H1 (cell line): Measurements from ENCODE around the gene SBF2.

Source experiments
- CBX8 ChIP-seq: fragments of 300-800, 300-1000 bp; sonication (generic); IDR thresholded peaks from 2 replicates; pipeline ENCODE4 v1.7.1; 2016; ENCODE audit warnings: low read depth, low read length, borderline replicate concordance
- EZH2 ChIP-seq: fragments of 200-600 bp; sonication (generic); IDR thresholded peaks from 2 replicates; pipeline ENCODE4 v1.7.1; 2012; ENCODE audit warnings: low read depth, mild to moderate bottlenecking, moderate library complexity, low read length, inconsistent platforms; ENCODE audit not compliant: severe bottlenecking
- GTF2F1 ChIP-seq: IDR thresholded peaks from 2 replicates; pipeline ENCODE4 v1.6.1; 2012; ENCODE audit warnings: low read depth, low read length, improper control_type of control experiment, borderline replicate concordance
- HDAC6 ChIP-seq: IDR thresholded peaks from one replicate; pipeline ENCODE4 v1.7.1; 2012; ENCODE audit warnings: low read depth, mild to moderate bottlenecking, inconsistent platforms, low read length, moderate library complexity
- JUND ChIP-seq: IDR thresholded peaks from 2 replicates; pipeline ENCODE4 v1.6.1; 2011; ENCODE audit warnings: mild to moderate bottlenecking, improper control_type of control experiment, low read length
- POLR2A ChIP-seq, 2 experiments: IDR thresholded peaks; 1 replicate in 1 of 2; 2 replicates in 1 of 2; pipeline ENCODE4 v1.6.1; 2011; ENCODE audit warnings: low read depth in 2 of 2, low read length in 2 of 2, mild to moderate bottlenecking in 2 of 2; ENCODE audit errors: control extremely low read depth in 1 of 2
- POLR2AphosphoS5 ChIP-seq: IDR thresholded peaks from 2 replicates; pipeline ENCODE4 v1.6.1; 2011; ENCODE audit warnings: low read depth, low read length
- RAD21 ChIP-seq, 2 experiments: IDR thresholded peaks in 1 of 2; conservative IDR thresholded peaks in 1 of 2; 2 replicates each; pipeline ENCODE4 v1.6.1; 2011; ENCODE audit warnings: low read depth in 2 of 2, low read length in 2 of 2, improper control_type of control experiment in 1 of 2, inconsistent platforms in 1 of 2, mild to moderate bottlenecking in 1 of 2, moderate library complexity in 1 of 2
- RFX5 ChIP-seq: IDR thresholded peaks from 2 replicates; pipeline ENCODE4 v1.6.1; 2011; ENCODE audit warnings: low read depth, low read length, improper control_type of control experiment, borderline replicate concordance
- SIN3A ChIP-seq, 2 experiments: IDR thresholded peaks in 1 of 2; conservative IDR thresholded peaks in 1 of 2; 2 replicates each; pipeline ENCODE4 v1.6.1; 2011 to 2012; ENCODE audit warnings: low read length in 2 of 2, improper control_type of control experiment in 1 of 2, low read depth in 1 of 2, mild to moderate bottlenecking in 1 of 2
- TF ChIP-seq, protein P1 (sequence below), 3 experiments: IDR thresholded peaks; 1 replicate in 2 of 3; 2 replicates in 1 of 3; pipeline versions ENCODE4 v1.5.1 to v1.6.1; 2011; ENCODE audit warnings: low read length in 3 of 3, mild to moderate bottlenecking in 3 of 3, inconsistent platforms in 2 of 3, low read depth in 1 of 3, moderate library complexity in 1 of 3; ENCODE audit not compliant: insufficient read depth in 1 of 3; ENCODE audit errors: control extremely low read depth in 1 of 3
- TF ChIP-seq, protein P2 (sequence below): IDR thresholded peaks from 2 replicates; pipeline ENCODE4 v1.6.1; 2011; ENCODE audit warnings: low read length, improper control_type of control experiment

DNA sequence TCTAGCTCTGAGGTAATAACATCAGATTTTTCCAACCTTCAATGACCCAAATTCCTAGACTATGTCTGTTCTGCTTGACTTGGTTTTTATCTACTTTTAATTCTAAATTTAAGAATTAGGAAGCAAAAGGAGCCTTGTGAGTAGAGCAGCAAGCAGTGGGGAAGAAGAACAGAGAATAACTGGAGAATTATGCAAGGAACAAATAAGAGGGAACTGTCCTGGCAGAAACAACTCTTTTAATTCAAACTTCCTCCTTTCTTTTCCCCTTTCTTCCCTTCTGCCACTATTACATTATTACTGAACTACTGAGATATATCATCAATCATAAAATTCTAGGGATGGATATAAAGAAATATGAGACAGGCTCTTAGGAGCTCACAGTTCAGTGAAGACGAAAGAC lies 276.1 kb downstream of the SBF2 start:
- TF ChIP-seq, protein P1, sequence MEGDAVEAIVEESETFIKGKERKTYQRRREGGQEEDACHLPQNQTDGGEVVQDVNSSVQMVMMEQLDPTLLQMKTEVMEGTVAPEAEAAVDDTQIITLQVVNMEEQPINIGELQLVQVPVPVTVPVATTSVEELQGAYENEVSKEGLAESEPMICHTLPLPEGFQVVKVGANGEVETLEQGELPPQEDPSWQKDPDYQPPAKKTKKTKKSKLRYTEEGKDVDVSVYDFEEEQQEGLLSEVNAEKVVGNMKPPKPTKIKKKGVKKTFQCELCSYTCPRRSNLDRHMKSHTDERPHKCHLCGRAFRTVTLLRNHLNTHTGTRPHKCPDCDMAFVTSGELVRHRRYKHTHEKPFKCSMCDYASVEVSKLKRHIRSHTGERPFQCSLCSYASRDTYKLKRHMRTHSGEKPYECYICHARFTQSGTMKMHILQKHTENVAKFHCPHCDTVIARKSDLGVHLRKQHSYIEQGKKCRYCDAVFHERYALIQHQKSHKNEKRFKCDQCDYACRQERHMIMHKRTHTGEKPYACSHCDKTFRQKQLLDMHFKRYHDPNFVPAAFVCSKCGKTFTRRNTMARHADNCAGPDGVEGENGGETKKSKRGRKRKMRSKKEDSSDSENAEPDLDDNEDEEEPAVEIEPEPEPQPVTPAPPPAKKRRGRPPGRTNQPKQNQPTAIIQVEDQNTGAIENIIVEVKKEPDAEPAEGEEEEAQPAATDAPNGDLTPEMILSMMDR (IDR thresholded peaks at IDR 0.05; ENCODE audit: control extremely low read depth in 1 of 3, insufficient read depth in 1 of 3, low read depth in 1 of 3, low read length in 3 of 3) = no peak
- no peak for TF ChIP-seq SIN3A (conservative IDR thresholded peaks at IDR 0.05 in 1 of 2, IDR thresholded peaks at IDR 0.05 in 1 of 2; ENCODE audit: low read depth in 1 of 2, low read length in 2 of 2)
- no peak for TF ChIP-seq EZH2
- no peak for TF ChIP-seq GTF2F1
- TF ChIP-seq POLR2A (IDR thresholded peaks at IDR 0.05; ENCODE audit: control extremely low read depth in 1 of 2, low read depth in 2 of 2, low read length in 2 of 2) = no peak
- TF ChIP-seq RAD21 (IDR thresholded peaks at IDR 0.05 in 1 of 2, conservative IDR thresholded peaks at IDR 0.05 in 1 of 2; ENCODE audit: low read depth in 2 of 2, low read length in 2 of 2) = no peak
- no peak for TF ChIP-seq CBX8
- no peak for TF ChIP-seq HDAC6
- TF ChIP-seq, protein P2, sequence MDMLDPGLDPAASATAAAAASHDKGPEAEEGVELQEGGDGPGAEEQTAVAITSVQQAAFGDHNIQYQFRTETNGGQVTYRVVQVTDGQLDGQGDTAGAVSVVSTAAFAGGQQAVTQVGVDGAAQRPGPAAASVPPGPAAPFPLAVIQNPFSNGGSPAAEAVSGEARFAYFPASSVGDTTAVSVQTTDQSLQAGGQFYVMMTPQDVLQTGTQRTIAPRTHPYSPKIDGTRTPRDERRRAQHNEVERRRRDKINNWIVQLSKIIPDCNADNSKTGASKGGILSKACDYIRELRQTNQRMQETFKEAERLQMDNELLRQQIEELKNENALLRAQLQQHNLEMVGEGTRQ = no peak
- TF ChIP-seq JUND = no peak
- TF ChIP-seq POLR2AphosphoS5 = no peak
- no peak for TF ChIP-seq RFX5
